Suprapubic skin (tissue), 4 donors: ENCODE measurements around the gene IFNAR1. TPM values are rescaled to one million over a fixed set of nuclear protein-coding genes. Genes with fewer than 3 reads are reported as not detected.

Experiments used
- DNase-seq, 2 donors: peaks; one replicate each; pipeline ENCODE4 v3.0.0-alpha.2; 2019; ENCODE audit warnings: low spot score in 2 of 2
- H3K27ac ChIP-seq: fragments of 200-600 bp; sonication (generic); one replicate; pipeline ENCODE4 v1.5.1; 2019
- H3K27me3 ChIP-seq: fragments of 200-600 bp; sonication (generic); one replicate; pipeline ENCODE4 v1.5.1; 2019
- H3K36me3 ChIP-seq: fragments of 200-600 bp; sonication (generic); one replicate; pipeline ENCODE4 v1.5.1; 2019
- H3K4me1 ChIP-seq: fragments of 200-600 bp; sonication (generic); one replicate; pipeline ENCODE4 v1.5.1; 2019
- H3K4me3 ChIP-seq: fragments of 200-600 bp; sonication (generic); one replicate; pipeline ENCODE4 v1.5.1; 2019; ENCODE audit warnings: mild to moderate bottlenecking
- H3K9me3 ChIP-seq: fragments of 200-600 bp; sonication (generic); one replicate; pipeline ENCODE4 v1.5.1; 2019
- CTCF ChIP-seq, 2 donors: fragments of 200-600 bp in 1 of 2; fragments of 450-650 bp in 1 of 2; sonication (generic) in 1 of 2; IDR thresholded peaks; one replicate each; pipeline ENCODE4 v1.5.1; 2016 to 2019; ENCODE audit warnings: antibody characterized with exemption in 2 of 2, mild to moderate bottlenecking in 1 of 2, moderate library complexity in 1 of 2
- EP300 ChIP-seq: sonication (generic); formaldehyde crosslinking; IDR thresholded peaks from one replicate; pipeline ENCODE4 v1.6.1; 2017; ENCODE audit warnings: antibody characterized with exemption
- POLR2A ChIP-seq, 2 donors: fragments of 450-650 bp; IDR thresholded peaks; one replicate each; pipeline ENCODE4 v1.6.1; 2017; ENCODE audit warnings: antibody characterized with exemption in 2 of 2, mild to moderate bottlenecking in 2 of 2, moderate library complexity in 2 of 2
- POLR2AphosphoS5 ChIP-seq, 3 donors: sonication (generic); formaldehyde crosslinking; IDR thresholded peaks; one replicate each; pipeline ENCODE4 v1.6.1; 2017; ENCODE audit warnings: antibody characterized with exemption in 3 of 3
- WGBS: methylation state at CpG from one replicate; pipeline ENCODE4 v1.1.5; 2018; 5-methylcytosine and 5-hydroxymethylcytosine counted together
- total RNA-seq, 4 donors: library from RNA; depleted of rRNA; stranded (reverse); fragments of >200 nt; gene quantifications; one replicate each; pipeline ENCODE4 v1.1.0, GENCODE V29; 2016

Gene IFNAR1
- total RNA-seq, 4 donors from 2014 or later, result 15.9 to 37.3 (median 22.6) TPM

- WGBS, result 62% methylated on average over 10 of the region's 10 CpGs
- Histone ChIP-seq H3K9me3 (no peaks in the 10 kb centered on the region), H3K36me3 (peaks cover 7% of the 10 kb centered on the region), H3K4me3 (no peak overlapping the region), H3K27me3 (no peaks in the 10 kb centered on the region), H3K4me1 (peaks cover 19% of the 10 kb centered on the region), H3K27ac (peak overlapping the region; percentile 59)
- no peak for TF ChIP-seq POLR2A (IDR thresholded peaks at IDR 0.05)
- TF ChIP-seq EP300, result no peak
- TF ChIP-seq POLR2AphosphoS5 (IDR thresholded peaks at IDR 0.05), result no peak
- no peak for TF ChIP-seq CTCF (IDR thresholded peaks at IDR 0.05)
- DNase-seq, result no peak
Observed at GRCh38 chr21:33300701-33301631, 23.8 kb upstream of the IFNAR1 start.

GRCh38 chr21:33301632-33302002 is 23.2 kb upstream of the IFNAR1 start:
- Histone ChIP-seq H3K36me3 (peaks cover 1% of the 10 kb centered on the region), H3K27ac (peak overlapping the region; percentile 59), H3K9me3 (no peaks in the 10 kb centered on the region), H3K27me3 (no peaks in the 10 kb centered on the region), H3K4me3 (no peak overlapping the region), H3K4me1 (peaks cover 19% of the 10 kb centered on the region)
- WGBS, result 92% methylated on average over 2 of the region's 2 CpGs
- TF ChIP-seq POLR2AphosphoS5 (IDR thresholded peaks at IDR 0.05) (no peak), POLR2A (IDR thresholded peaks at IDR 0.05) (no peak), EP300 (no peak), CTCF (IDR thresholded peaks at IDR 0.05) (no peak)
- DNase-seq, result no peak

DNA sequence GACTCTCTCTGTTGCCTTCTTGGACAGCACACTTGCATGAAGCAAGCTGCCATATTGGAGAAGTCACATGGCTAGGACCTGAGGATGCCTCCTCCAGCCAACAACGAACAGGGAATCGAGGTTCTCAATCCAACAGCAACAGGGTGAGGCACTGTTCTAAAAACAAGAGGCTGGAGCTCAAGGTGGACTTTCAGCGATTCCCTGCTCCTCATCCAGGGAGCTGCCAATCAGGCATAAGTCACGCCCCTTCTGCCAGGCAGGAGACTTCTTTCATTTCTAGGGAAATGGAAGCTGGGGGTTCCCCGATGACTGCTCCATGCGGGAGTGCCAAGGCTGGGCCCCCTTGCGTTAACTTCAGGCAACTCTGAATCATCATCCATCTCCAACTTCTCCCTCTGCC is 22.7 kb upstream of the IFNAR1 start:
- Histone ChIP-seq H3K36me3 (no peaks in the 10 kb centered on the region), H3K4me1 (peaks cover 19% of the 10 kb centered on the region), H3K27ac (no peak overlapping the region), H3K9me3 (no peaks in the 10 kb centered on the region), H3K4me3 (no peak overlapping the region), H3K27me3 (no peaks in the 10 kb centered on the region)
- 75% methylated on average over 7 of the region's 7 CpGs for WGBS
- no peak for DNase-seq
- TF ChIP-seq CTCF (IDR thresholded peaks at IDR 0.05) (no peak), EP300 (no peak), POLR2A (IDR thresholded peaks at IDR 0.05) (no peak), POLR2AphosphoS5 (IDR thresholded peaks at IDR 0.05) (no peak)

DNA sequence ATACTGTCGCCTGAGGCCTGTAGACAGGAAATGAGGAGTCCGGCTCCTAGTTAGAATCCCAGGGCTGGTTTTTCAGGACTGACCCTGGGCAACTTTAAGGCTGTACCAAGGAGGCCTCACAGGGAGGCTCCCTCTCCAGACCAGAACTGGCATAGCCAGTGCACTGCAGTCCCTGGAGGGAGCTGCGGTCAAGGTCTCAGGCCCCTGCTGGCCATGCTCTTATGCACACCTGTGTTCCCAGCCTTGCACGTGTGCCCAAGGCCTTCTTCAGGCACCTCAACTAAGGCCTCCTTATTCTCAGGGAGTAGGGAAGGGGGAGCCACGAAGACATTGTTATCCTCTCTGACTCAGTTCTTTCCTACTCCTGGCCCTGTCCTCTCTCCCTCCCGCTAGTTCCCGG is 22.0 kb upstream of the IFNAR1 start:
- no peaks in the 10 kb centered on the region for H3K9me3 ChIP-seq
- no peak for DNase-seq
- 88% methylated on average over 7 of the region's 7 CpGs for WGBS
- peaks cover 19% of the 10 kb centered on the region for H3K4me1 ChIP-seq
- no peak overlapping the region for H3K27ac ChIP-seq
- H3K36me3 ChIP-seq, result no peaks in the 10 kb centered on the region
- no peaks in the 10 kb centered on the region for H3K27me3 ChIP-seq
- TF ChIP-seq CTCF (IDR thresholded peaks at IDR 0.05) (no peak), POLR2A (IDR thresholded peaks at IDR 0.05) (no peak)
- H3K4me3 ChIP-seq, result no peak overlapping the region

GRCh38 chr21:33305344-33305671 is 19.5 kb upstream of the IFNAR1 start:
- no peaks in the 10 kb centered on the region for H3K36me3 ChIP-seq
- 97% methylated on average over 4 of the region's 4 CpGs for WGBS
- no peaks in the 10 kb centered on the region for H3K27me3 ChIP-seq
- no peak overlapping the region for H3K27ac ChIP-seq
- no peak for DNase-seq
- H3K4me1 ChIP-seq, result peaks cover 6% of the 10 kb centered on the region
- H3K9me3 ChIP-seq, result no peaks in the 10 kb centered on the region
- TF ChIP-seq CTCF (IDR thresholded peaks at IDR 0.05) (no peak), POLR2AphosphoS5 (IDR thresholded peaks at IDR 0.05) (no peak), POLR2A (IDR thresholded peaks at IDR 0.05) (no peak), EP300 (no peak)
- H3K4me3 ChIP-seq, result no peak overlapping the region
